Measurements from ENCODE around the gene IL18RAP.

DNA sequence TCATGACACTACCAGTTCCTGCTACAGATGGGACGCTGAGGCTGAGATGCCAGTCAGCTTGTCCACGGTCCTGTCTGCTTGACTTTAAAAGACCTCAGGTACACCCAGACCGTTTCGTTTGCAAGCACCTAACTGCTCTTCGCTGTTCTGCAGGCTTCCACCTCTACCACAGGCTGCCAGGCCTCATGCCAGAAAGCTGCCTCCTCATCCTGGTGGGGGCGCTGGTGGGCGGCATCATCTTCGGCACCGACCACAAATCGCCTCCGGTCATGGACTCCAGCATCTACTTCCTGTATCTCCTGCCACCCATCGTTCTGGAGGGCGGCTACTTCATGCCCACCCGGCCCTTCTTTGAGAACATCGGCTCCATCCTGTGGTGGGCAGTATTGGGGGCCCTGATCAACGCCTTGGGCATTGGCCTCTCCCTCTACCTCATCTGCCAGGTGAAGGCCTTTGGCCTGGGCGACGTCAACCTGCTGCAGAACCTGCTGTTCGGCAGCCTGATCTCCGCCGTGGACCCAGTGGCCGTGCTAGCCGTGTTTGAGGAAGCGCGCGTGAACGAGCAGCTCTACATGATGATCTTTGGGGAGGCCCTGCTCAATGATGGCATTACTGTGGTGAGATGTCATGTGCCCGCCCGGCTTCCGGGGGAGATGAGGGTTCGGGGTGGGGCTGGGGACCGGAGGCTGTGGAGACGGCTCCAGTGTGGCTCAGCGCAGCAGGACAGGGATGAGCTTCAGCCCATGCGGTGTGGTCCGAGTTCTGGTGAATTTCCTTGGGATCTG, 55.9 kb downstream of the IL18RAP start:
- TF ChIP-seq CTCF (IDR thresholded peaks at IDR 0.05; ENCODE audit: poor library complexity) (no peak), EZH2phosphoT487 (IDR thresholded peaks at IDR 0.05; ENCODE audit: low read depth, severe bottlenecking, unreplicated experiment) (no peak), EZH2 (IDR thresholded peaks at IDR 0.05; ENCODE audit: borderline replicate concordance) (no peak)
